ENCODE measurements around the gene CDH4.

The CDH4 gene

GRCh38 chr20:61646453-61646852, 394.4 kb downstream of the CDH4 start:
- DNase-seq = no peak

- no peak for DNase-seq
Measured at GRCh38 chr20:61646986-61647385, 394.9 kb downstream of the CDH4 start.

- no peak for DNase-seq
Measured at GRCh38 chr20:61647702-61648101, 395.6 kb downstream of the CDH4 start.

GRCh38 chr20:61649105-61649859, 397.2 kb downstream of the CDH4 start:
- no peak for DNase-seq

GRCh38 chr20:61649860-61650162, 397.8 kb downstream of the CDH4 start:
- DNase-seq = no peak

GRCh38 chr20:61650912-61651733, 399.1 kb downstream of the CDH4 start:
- DNase-seq = no peak

- DNase-seq = no peak
Measured at GRCh38 chr20:61652146-61652545, 400.1 kb downstream of the CDH4 start.

GRCh38 chr20:61654726-61655125, 402.7 kb downstream of the CDH4 start:
- DNase-seq = no peak

- DNase-seq = no peak
Measured at GRCh38 chr20:61655591-61655990, 403.5 kb downstream of the CDH4 start.

- DNase-seq = no peak
Measured at GRCh38 chr20:61656198-61656597, 404.1 kb downstream of the CDH4 start.

GRCh38 chr20:61657721-61658377, 405.8 kb downstream of the CDH4 start:
- DNase-seq = no peak

GRCh38 chr20:61658563-61658962, 406.5 kb downstream of the CDH4 start:
- DNase-seq = no peak

- no peak for DNase-seq
Measured at GRCh38 chr20:61659246-61659993, 407.4 kb downstream of the CDH4 start.

GRCh38 chr20:61659994-61660346, 407.9 kb downstream of the CDH4 start:
- no peak for DNase-seq

- DNase-seq = no peak
Measured at GRCh38 chr20:61660559-61660958, 408.5 kb downstream of the CDH4 start.

GRCh38 chr20:61661025-61661424, 409.0 kb downstream of the CDH4 start:
- DNase-seq = no peak

GRCh38 chr20:61661583-61661982, 409.5 kb downstream of the CDH4 start:
- no peak for DNase-seq

- no peak for DNase-seq
Measured at GRCh38 chr20:61662226-61662967, 410.3 kb downstream of the CDH4 start.

- DNase-seq = no peak
Measured at GRCh38 chr20:61662968-61663331, 410.9 kb downstream of the CDH4 start.

- no peak for DNase-seq
Measured at GRCh38 chr20:61663521-61664425, 411.7 kb downstream of the CDH4 start.

- peak in 1 of 2 experiments; percentile 16 for DNase-seq
Measured at GRCh38 chr20:61664556-61665320, 412.7 kb downstream of the CDH4 start.
